ENCODE results near the gene USO1. TPM values are rescaled to one million over a fixed set of nuclear protein-coding genes. Genes with fewer than 3 reads are reported as not detected.

USO1 gene
- total and polyA plus RNA-seq, 9 donors = 50.7 to 91.3 (median 70.8) TPM

DNA sequence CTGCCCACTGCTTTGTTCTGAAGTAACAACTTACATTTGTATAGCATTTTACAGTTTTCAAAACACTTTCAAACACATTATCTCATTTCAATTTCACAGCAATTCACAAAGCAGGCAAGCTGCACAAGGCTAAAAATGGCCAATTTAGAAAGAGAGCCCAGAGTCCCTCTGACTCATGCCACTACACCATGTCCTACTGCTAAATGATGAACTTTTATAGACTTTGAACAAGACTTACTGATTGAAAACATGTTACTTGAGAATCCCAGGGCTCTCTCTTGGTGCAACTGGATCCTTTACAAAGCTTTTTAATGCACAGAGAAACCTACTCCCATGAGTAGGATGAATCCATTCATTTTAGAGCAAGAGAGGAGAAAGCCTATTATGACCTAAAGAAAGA, 45.4 kb upstream of the USO1 start:
- no peaks in the 10 kb centered on the region for H3K27me3 ChIP-seq
- H3K36me3 ChIP-seq = no peaks in the 10 kb centered on the region
- intact Hi-C loops (cut with DNase I) = loop anchor here in 2 of 4 donors (5.0 to 10.0 kb wide), 2 partner anchors 43 to 46 kb away; partner anchors contain the start of gene USO1 (in 2 of the 2)
- H3K27ac ChIP-seq = no peak overlapping the region
- no peak for TF ChIP-seq EP300 (IDR thresholded peaks at IDR 0.05)
- TF ChIP-seq, protein P1, sequence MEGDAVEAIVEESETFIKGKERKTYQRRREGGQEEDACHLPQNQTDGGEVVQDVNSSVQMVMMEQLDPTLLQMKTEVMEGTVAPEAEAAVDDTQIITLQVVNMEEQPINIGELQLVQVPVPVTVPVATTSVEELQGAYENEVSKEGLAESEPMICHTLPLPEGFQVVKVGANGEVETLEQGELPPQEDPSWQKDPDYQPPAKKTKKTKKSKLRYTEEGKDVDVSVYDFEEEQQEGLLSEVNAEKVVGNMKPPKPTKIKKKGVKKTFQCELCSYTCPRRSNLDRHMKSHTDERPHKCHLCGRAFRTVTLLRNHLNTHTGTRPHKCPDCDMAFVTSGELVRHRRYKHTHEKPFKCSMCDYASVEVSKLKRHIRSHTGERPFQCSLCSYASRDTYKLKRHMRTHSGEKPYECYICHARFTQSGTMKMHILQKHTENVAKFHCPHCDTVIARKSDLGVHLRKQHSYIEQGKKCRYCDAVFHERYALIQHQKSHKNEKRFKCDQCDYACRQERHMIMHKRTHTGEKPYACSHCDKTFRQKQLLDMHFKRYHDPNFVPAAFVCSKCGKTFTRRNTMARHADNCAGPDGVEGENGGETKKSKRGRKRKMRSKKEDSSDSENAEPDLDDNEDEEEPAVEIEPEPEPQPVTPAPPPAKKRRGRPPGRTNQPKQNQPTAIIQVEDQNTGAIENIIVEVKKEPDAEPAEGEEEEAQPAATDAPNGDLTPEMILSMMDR (IDR thresholded peaks at IDR 0.05) = no peak
- no peak for TF ChIP-seq POLR2A (IDR thresholded peaks at IDR 0.05)
- H3K4me3 ChIP-seq = no peak overlapping the region
- DNase-seq = no peak
- no peaks in the 10 kb centered on the region for H3K9me3 ChIP-seq
- peaks cover 3% of the 10 kb centered on the region for H3K4me1 ChIP-seq (ENCODE audit: insufficient read depth)

DNA sequence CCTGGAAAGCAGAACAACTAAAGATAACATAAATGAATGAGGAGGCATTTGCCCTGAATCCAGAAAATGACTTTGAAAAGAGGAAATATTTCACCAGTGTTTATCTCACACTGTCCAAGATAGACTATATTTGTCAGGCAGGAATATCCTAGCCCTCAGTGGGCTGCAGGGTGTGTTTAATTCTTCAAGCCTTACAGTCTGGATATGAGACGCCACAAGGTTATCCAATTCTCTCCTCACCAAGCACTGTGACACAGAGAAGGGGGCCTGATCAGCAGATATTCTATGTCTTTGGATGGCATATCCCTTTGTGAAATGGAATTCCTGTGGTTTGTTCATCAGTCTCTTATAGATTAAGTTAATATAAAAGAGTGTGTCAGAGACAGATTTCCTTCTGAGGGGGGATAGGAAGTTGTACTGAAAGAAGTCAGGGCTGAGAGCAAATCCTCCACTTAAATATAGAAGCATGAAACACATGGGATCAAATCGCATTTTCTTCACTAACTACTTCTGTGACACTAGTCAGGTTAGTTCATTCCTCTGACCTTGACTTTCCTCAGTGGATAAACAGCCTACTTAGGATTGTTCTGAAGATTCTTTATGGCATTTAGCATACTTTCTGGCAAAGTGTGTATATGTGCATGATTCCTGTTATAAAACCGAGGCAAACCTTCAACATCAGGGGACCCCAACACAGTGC, 44.4 kb upstream of the USO1 start:
- 73 to 90% (median 74%) methylated on average over 3 of the region's 3 CpGs for WGBS, 3 donors
- intact Hi-C loops (cut with DNase I) = loop anchor here in 2 of 4 donors (5.0 to 10.0 kb wide), 2 partner anchors 42 to 45 kb away; partner anchors contain the start of gene USO1 (in 2 of the 2)
- Histone ChIP-seq H3K27ac (no peak overlapping the region), H3K4me3 (no peak overlapping the region), H3K36me3 (no peaks in the 10 kb centered on the region), H3K9me3 (no peaks in the 10 kb centered on the region), H3K27me3 (no peaks in the 10 kb centered on the region), H3K4me1 (ENCODE audit: insufficient read depth) (no peaks in the 10 kb centered on the region)
- TF ChIP-seq, protein P1 (IDR thresholded peaks at IDR 0.05) = no peak
- no peak for TF ChIP-seq POLR2A (IDR thresholded peaks at IDR 0.05)
- TF ChIP-seq EP300 (IDR thresholded peaks at IDR 0.05) = no peak
- no peak for DNase-seq

DNA sequence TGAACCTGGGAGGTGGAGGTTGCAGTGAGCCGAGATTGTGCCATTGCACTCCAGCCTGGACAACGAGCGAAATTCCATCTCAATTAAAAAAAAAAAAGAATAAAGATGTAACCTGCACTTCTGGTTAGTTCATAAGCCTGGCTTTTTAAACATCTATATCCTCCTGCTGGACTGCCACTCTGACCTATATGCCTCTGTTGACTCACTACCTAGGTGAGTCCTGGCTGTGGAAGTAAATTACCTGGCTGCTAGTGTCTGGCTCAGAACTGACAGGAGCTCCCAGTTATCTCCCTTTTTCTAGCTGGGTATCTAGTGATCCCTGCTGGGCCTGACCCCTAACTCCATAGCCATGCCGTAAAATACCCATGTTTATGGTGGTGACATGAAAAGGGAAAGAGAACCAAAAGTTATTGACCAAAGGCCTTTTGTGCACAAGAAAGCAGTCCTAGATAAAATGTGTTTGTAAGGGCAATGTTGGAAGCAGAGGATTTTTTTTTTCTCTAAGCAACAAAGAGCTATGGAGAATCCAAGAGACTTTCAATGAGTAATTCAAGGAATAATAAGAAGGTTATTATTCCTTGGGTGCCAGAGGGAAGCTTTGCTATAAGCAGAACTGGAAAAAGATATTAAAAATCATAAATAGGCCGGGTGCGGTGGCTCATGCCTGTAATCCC, 40.8 kb upstream of the USO1 start:
- Histone ChIP-seq H3K27ac (no peak overlapping the region), H3K4me1 (ENCODE audit: insufficient read depth) (no peaks in the 10 kb centered on the region), H3K4me3 (no peak overlapping the region), H3K27me3 (no peaks in the 10 kb centered on the region), H3K9me3 (no peaks in the 10 kb centered on the region), H3K36me3 (no peaks in the 10 kb centered on the region)
- TF ChIP-seq, protein P1 (IDR thresholded peaks at IDR 0.05) = no peak
- TF ChIP-seq EP300 (IDR thresholded peaks at IDR 0.05) (no peak), POLR2A (IDR thresholded peaks at IDR 0.05) (no peak)
- WGBS, 3 donors = 96 to 98% (median 97%) methylated on average over 6 of the region's 6 CpGs
- no peak for DNase-seq
- intact Hi-C loops (cut with DNase I) = no loop called here

DNA sequence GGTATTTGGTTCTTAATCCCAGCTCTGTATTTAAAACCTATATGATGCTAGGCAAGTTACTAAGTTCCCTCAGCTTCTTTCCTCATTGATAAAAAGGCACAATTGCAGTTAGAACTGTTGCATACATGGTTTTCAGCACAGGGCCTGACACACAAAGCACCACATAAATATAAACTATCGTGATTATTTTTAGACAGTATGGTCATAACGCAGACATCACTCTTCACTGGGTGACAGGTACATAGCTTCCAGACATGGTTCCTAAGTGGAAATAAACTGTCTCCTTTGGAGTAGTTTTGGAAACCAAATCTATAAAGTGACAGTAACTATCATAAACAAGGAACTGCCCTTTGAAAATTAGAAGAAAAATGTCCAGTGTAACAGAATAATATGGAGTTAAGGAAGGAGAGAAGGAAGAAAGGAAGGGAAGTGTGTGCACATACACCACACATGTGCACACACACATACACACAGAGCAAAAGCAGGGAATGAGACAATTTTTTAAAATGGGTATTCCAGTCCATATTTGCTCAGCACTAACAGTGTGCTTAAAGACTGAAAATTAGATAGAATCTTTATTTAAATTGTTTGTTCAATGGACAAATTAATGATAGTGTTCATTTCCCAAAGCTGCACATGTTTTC, 38.7 kb upstream of the USO1 start:
- Histone ChIP-seq H3K36me3 (no peaks in the 10 kb centered on the region), H3K27me3 (no peaks in the 10 kb centered on the region), H3K4me1 (ENCODE audit: insufficient read depth) (no peaks in the 10 kb centered on the region), H3K9me3 (no peaks in the 10 kb centered on the region), H3K4me3 (no peak overlapping the region), H3K27ac (no peak overlapping the region)
- 78 to 89% (median 86%) methylated on average over 2 of the region's 2 CpGs for WGBS, 3 donors
- TF ChIP-seq EP300 (IDR thresholded peaks at IDR 0.05) (no peak), POLR2A (IDR thresholded peaks at IDR 0.05) (no peak)
- TF ChIP-seq, protein P1 (IDR thresholded peaks at IDR 0.05) = no peak
- no peak for DNase-seq
- intact Hi-C loops (cut with DNase I) = no loop called here
